Smooth muscle cell (in vitro differentiated cells): Measurements from ENCODE around the gene CNTNAP2. TPM values are rescaled to one million over a fixed set of nuclear protein-coding genes. Genes with fewer than 3 reads are reported as not detected.
A peak's percentile ranks its signal among the peaks of the same experiment; 100 is the strongest.

Source experiments
- DNase-seq: peaks from one replicate; lab custom pipeline; 2025; ENCODE audit not compliant: unreplicated experiment; lab: John Stamatoyannopoulos, UW
- H2AFZ ChIP-seq: fragments of 200-600 bp; sonication (generic); 2 replicates; pipeline ENCODE4 v1.6.0; 2016; ENCODE audit warnings: antibody characterized with exemption, low read depth, mild to moderate bottlenecking
- H3F3A ChIP-seq: fragments of 200-600 bp; sonication (generic); 2 replicates; pipeline ENCODE4 v1.6.0; 2017; ENCODE audit warnings: antibody characterized with exemption, low read depth
- H3K27ac ChIP-seq: fragments of 200-600 bp; sonication (generic); 2 replicates; pipeline ENCODE4 v1.5.1; 2016; ENCODE audit warnings: low read depth, mild to moderate bottlenecking
- H3K27me3 ChIP-seq: fragments of 200-600 bp; sonication (generic); 2 replicates; pipeline ENCODE4 v1.6.1; 2016; ENCODE audit warnings: low read depth, mild to moderate bottlenecking
- H3K36me3 ChIP-seq: fragments of 200-600 bp; sonication (generic); 2 replicates; pipeline ENCODE4 v1.5.1; 2016; ENCODE audit warnings: low read depth
- H3K4me1 ChIP-seq: fragments of 200-600 bp; sonication (generic); 2 replicates; pipeline ENCODE4 v1.5.1; 2016; ENCODE audit warnings: low read depth
- H3K4me2 ChIP-seq: fragments of 200-600 bp; sonication (generic); 2 replicates; pipeline ENCODE4 v1.6.0; 2016; ENCODE audit warnings: mild to moderate bottlenecking
- H3K4me3 ChIP-seq: fragments of 200-600 bp; sonication (generic); 2 replicates; pipeline ENCODE4 v1.5.1; 2016; ENCODE audit warnings: mild to moderate bottlenecking
- H3K79me2 ChIP-seq: fragments of 200-600 bp; sonication (generic); 2 replicates; pipeline ENCODE4 v1.6.0; 2016; ENCODE audit warnings: low read depth, mild to moderate bottlenecking
- H3K9ac ChIP-seq: fragments of 200-600 bp; sonication (generic); 2 replicates; pipeline ENCODE4 v1.6.0; 2016; ENCODE audit warnings: low read depth
- H3K9me3 ChIP-seq: fragments of 200-600 bp; sonication (generic); replicated peaks from 2 replicates; pipeline ENCODE4 v1.5.1; 2016; ENCODE audit warnings: low read depth
- H4K20me1 ChIP-seq: fragments of 200-600 bp; sonication (generic); 2 replicates; pipeline ENCODE4 v1.6.0; 2016; ENCODE audit warnings: low read depth
- WGBS: methylation state at CpG from one replicate; pipeline ENCODE4 v1.1.7; 2016; ENCODE audit warnings: low lambda C conversion rate; 5-methylcytosine and 5-hydroxymethylcytosine counted together
- polyA plus RNA-seq: library from polyadenylated mRNA; unstranded; fragments of >200 nt; fragmentation: Nextera tagmentation; extraction: Ambion mirVana; gene quantifications from 2 replicates; pipeline ENCODE4 v1.2.1, GENCODE V29; 2016
- total RNA-seq: library from RNA; depleted of rRNA; stranded (reverse); fragments of >200 nt; gene quantifications from 2 replicates; pipeline ENCODE4 v1.2.3, GENCODE V29; 2014
- TF ChIP-seq, protein P1 (sequence below): fragments of 200-600 bp; sonication (generic); IDR thresholded peaks from 2 replicates; pipeline ENCODE4 v1.5.1; 2017; ENCODE audit warnings: borderline replicate concordance, mild to moderate bottlenecking, antibody characterized with exemption; ENCODE audit not compliant: insufficient read depth, poor library complexity, severe bottlenecking

The CNTNAP2 gene
- total and polyA plus RNA-seq, 2 experiments from 2014 or later = 1.7 to 9.0 TPM

DNA sequence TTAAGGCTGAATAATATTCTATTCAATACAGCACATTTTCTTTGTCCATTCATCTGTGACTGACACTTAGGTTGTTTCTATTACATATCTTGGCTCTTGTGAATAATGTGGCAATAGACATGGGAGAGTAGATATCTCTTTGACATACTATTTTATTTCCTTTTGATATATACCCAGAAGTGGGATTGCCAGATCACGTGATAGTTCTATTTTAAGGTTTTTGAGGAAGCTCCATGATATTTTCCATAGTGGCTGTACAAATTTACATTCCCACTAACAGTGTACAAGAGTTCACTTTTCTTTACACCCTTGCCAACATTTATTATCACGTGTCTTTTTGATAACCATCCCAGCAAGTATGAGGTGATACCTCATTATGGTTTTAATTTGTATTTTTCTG lies 1114.7 kb downstream of the CNTNAP2 start:
- Histone ChIP-seq H2AFZ (no peak overlapping the region), H3K4me3 (no peak overlapping the region), H3K9ac (no peak overlapping the region), H3K79me2 (no peaks in the 10 kb centered on the region), H3K36me3 (no peaks in the 10 kb centered on the region), H3K4me1 (no peaks in the 10 kb centered on the region), H4K20me1 (no peaks in the 10 kb centered on the region), H3K27ac (no peak overlapping the region), H3K27me3 (no peaks in the 10 kb centered on the region), H3K4me2 (no peak overlapping the region), H3F3A (no peaks in the 10 kb centered on the region), H3K9me3 (no peaks in the 10 kb centered on the region)
- no peak for DNase-seq
- TF ChIP-seq, protein P1, sequence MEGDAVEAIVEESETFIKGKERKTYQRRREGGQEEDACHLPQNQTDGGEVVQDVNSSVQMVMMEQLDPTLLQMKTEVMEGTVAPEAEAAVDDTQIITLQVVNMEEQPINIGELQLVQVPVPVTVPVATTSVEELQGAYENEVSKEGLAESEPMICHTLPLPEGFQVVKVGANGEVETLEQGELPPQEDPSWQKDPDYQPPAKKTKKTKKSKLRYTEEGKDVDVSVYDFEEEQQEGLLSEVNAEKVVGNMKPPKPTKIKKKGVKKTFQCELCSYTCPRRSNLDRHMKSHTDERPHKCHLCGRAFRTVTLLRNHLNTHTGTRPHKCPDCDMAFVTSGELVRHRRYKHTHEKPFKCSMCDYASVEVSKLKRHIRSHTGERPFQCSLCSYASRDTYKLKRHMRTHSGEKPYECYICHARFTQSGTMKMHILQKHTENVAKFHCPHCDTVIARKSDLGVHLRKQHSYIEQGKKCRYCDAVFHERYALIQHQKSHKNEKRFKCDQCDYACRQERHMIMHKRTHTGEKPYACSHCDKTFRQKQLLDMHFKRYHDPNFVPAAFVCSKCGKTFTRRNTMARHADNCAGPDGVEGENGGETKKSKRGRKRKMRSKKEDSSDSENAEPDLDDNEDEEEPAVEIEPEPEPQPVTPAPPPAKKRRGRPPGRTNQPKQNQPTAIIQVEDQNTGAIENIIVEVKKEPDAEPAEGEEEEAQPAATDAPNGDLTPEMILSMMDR = no peak
- 79% methylated on average over 2 of the region's 2 CpGs for WGBS

DNA sequence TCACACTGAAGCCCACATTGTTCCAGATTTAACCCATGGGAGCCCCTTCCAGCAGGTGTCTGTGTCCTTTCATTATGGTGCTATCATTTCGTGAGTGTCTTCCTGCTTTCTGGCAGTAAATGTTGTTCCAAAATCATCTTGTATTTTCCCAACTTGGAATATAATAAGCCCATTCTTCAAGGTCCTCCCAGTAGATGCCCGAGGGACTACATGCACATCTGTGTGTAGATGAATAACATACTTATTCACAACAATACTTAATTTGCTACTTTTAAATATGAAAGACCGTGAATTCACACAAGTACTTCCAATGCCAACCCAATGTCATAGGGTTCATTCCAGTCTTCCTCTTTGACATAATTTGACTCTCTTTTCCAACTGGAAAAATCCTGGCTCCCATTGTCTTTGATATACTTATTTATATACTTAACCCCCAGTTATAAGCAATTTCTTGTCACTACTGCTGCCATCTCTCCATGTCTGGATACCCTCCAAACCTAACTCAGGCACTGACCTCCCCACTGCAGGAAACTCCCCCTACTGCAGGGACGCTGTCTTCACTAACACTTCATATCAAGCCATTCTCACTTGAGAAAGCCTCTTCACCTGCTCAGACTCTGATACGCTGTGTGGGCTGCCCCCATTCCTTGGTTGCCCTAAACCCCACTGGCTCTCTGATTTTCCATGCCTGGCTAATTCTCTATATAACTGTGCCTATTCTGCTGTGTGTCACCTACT lies 1119.2 kb downstream of the CNTNAP2 start:
- no peaks in the 10 kb centered on the region for H3K4me1 ChIP-seq
- TF ChIP-seq, protein P1 = no peak

DNA sequence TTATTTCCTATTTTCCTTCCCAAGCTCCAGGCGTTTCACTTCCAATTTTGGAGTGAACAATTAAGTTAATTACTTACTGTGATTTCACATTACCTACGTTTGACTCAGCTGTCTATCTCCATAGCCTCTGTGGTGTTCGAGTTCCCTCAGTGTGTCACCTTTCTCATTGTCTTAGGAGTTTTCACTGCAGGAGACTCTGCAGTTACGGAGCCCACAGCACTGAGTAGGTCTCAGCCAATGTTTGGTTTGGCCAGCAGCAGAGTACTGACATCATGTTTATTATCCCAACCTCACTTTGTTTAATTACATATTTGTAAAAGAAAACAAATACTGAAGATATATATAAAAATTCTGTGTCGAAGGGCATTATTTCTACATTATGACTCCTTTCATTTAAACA lies 1123.9 kb downstream of the CNTNAP2 start:
- Histone ChIP-seq H3K27ac (no peak overlapping the region), H3K9me3 (no peaks in the 10 kb centered on the region), H3K36me3 (no peaks in the 10 kb centered on the region), H3K27me3 (no peaks in the 10 kb centered on the region), H3K4me2 (no peak overlapping the region), H2AFZ (no peak overlapping the region), H3K79me2 (no peaks in the 10 kb centered on the region), H3K4me3 (no peak overlapping the region), H4K20me1 (no peaks in the 10 kb centered on the region), H3K4me1 (no peaks in the 10 kb centered on the region), H3F3A (no peaks in the 10 kb centered on the region), H3K9ac (no peak overlapping the region)
- 80% methylated on average over 5 of the region's 5 CpGs for WGBS
- no peak for DNase-seq
- TF ChIP-seq, protein P1 = no peak

More for the DNA sequence above, 1119.2 kb downstream of the CNTNAP2 start:
- Histone ChIP-seq H2AFZ (no peak overlapping the region), H3K9me3 (no peaks in the 10 kb centered on the region), H3K27ac (no peak overlapping the region), H3K79me2 (no peaks in the 10 kb centered on the region), H3F3A (no peaks in the 10 kb centered on the region), H3K27me3 (no peaks in the 10 kb centered on the region), H4K20me1 (no peaks in the 10 kb centered on the region), H3K4me3 (no peak overlapping the region), H3K4me2 (no peak overlapping the region), H3K9ac (no peak overlapping the region), H3K36me3 (no peaks in the 10 kb centered on the region)
- 81% methylated on average over 5 of the region's 5 CpGs for WGBS
- DNase-seq = no peak

DNA sequence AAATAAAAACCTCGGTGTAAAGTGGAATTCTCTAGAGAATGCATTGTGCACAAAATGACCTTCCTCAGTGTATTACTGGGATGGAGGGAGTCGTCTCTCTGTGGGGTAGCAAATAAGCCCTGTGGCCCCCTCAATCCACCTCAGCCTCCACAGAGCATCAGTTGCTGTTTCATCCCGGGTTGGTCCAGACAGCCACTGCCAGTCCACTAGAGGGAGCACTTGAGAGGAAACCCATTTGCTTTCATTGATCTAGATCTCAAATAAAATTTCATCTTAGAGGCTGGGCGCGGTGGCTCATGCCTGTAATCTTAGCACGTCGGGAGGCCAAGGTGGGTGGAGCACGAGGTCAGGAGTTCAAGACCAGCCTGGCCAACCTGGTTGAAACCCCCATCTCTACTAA lies 1128.7 kb downstream of the CNTNAP2 start:
- Histone ChIP-seq H3K27ac (no peak overlapping the region), H2AFZ (no peak overlapping the region), H3K4me3 (no peak overlapping the region), H3K36me3 (no peaks in the 10 kb centered on the region), H3K27me3 (no peaks in the 10 kb centered on the region), H3K9ac (no peak overlapping the region), H3K9me3 (no peaks in the 10 kb centered on the region), H3K4me1 (no peaks in the 10 kb centered on the region), H3K4me2 (no peak overlapping the region), H4K20me1 (no peaks in the 10 kb centered on the region), H3F3A (no peaks in the 10 kb centered on the region), H3K79me2 (no peaks in the 10 kb centered on the region)
- WGBS = 28% methylated on average over 8 of the region's 8 CpGs
- TF ChIP-seq, protein P1 = peak; percentile 73
- no peak for DNase-seq
